Umbilical cord (tissue), 2 donors: Measurements from ENCODE around the gene ASCC3. TPM values are rescaled to one million over a fixed set of nuclear protein-coding genes. Genes with fewer than 3 reads are reported as not detected.

Experiments used
- DNase-seq: peaks from one replicate; pipeline ENCODE4 v3.0.0-alpha.2; 2015; ENCODE audit warnings: low spot score
- total RNA-seq: library from RNA; depleted of rRNA; stranded (reverse); fragments of >200 nt; gene quantifications from one replicate; pipeline ENCODE4 v1.2.3, GENCODE V29; 2014; ENCODE audit warnings: low replicate concordance; ENCODE audit not compliant: insufficient read depth

Gene ASCC3, protein sequence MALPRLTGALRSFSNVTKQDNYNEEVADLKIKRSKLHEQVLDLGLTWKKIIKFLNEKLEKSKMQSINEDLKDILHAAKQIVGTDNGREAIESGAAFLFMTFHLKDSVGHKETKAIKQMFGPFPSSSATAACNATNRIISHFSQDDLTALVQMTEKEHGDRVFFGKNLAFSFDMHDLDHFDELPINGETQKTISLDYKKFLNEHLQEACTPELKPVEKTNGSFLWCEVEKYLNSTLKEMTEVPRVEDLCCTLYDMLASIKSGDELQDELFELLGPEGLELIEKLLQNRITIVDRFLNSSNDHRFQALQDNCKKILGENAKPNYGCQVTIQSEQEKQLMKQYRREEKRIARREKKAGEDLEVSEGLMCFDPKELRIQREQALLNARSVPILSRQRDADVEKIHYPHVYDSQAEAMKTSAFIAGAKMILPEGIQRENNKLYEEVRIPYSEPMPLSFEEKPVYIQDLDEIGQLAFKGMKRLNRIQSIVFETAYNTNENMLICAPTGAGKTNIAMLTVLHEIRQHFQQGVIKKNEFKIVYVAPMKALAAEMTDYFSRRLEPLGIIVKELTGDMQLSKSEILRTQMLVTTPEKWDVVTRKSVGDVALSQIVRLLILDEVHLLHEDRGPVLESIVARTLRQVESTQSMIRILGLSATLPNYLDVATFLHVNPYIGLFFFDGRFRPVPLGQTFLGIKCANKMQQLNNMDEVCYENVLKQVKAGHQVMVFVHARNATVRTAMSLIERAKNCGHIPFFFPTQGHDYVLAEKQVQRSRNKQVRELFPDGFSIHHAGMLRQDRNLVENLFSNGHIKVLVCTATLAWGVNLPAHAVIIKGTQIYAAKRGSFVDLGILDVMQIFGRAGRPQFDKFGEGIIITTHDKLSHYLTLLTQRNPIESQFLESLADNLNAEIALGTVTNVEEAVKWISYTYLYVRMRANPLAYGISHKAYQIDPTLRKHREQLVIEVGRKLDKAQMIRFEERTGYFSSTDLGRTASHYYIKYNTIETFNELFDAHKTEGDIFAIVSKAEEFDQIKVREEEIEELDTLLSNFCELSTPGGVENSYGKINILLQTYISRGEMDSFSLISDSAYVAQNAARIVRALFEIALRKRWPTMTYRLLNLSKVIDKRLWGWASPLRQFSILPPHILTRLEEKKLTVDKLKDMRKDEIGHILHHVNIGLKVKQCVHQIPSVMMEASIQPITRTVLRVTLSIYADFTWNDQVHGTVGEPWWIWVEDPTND (N-terminal part only)
- 82.3 TPM for total RNA-seq

DNA sequence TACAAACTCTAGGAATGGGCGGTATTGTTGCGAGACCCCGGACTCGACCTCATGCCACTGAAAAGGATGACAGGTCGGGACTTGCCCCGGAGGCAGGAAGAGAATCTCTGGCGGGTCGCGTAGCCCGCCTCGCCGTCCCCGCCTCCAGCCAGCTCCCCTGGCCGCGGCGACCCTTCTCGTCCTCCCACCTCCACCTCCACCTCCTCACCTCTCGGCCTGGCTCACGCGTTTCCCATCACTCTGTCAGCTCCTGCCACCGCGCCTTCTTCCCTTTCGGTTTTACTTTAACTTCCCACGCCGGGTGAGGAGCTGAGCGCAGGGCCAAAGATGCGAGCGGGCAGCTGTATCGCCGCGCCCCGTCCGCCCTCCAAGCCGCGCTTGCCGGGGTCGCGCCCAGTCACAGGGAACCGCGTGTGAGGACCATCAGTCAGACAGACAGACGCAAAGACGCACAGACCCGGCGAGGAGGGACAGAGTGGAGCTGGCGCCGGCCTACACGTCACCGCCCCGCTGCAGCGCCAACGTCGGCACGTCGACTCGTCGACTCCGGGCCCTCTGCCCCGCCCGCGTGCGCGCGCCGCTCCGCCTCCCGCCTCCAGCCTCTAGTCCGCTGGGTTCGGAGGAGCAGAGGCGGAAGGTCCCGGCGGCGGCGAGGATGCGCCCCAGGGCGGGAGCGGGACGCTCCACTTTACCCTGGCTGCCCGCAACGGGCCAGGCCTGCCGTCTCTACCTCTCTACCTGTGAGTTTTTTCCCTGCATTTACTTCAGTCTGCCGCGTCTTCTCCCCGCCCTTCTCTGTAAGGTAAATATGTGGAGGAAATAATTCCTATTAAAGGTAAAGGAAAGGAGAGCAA lies at the start of gene ASCC3:
ASCC3 (minus strand) TSS at position 477 of the 854 bp plus-strand sequence. CDS start 13,332 bp downstream, outside the sequence.
- DNase-seq, result peak; percentile 96

DNA sequence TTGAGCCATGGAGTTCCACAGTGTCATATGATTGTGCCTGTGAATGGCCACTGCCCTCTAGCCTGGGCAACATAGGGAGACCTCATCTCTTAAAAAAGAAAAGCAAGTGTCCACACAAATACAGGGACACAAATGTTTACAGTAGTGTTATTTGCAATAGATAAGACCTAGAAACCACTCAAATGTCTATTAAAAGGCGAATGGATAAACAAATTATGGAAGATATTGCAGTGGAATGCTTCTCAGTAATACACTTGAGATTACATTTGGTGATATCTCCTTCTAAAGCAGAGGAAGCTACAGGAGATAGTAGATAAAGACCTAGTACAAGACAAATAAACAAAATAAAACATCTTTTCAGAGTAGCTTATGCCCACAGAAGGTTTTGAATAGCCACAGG lies 44.6 kb upstream of the ASCC3 start:
- DNase-seq, result no peak

DNA sequence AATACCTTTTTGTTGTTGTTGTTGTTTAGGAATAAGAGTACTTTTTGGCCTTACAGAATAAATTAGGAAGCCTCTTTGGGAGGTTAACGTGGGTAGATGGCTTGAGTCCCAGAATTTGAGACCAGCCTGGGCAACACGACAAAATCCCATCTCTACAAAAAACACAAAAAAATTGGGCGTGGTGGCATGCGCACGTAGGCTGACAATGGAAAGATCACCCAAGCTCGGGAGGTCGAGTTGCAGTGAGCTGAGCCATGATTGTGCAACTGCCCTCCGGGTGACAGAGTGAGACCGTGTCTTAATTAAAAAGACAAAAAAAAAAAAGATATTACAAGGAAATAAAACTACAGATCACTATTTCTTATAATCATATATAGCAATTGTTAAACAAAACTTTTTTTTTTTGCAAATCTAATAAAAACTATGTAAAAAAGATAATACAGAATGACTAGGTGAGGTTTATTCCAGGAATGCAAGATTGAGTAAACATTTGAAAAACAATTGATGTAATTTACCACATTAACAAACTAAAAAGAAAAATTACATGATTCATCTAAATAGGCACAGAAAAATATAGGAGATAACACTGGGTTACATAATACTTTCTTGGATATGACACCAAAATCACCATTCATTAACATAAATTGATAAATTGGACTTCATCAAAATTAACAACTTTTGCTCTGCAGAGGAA lies 43.6 kb upstream of the ASCC3 start:
- no peak for DNase-seq

DNA sequence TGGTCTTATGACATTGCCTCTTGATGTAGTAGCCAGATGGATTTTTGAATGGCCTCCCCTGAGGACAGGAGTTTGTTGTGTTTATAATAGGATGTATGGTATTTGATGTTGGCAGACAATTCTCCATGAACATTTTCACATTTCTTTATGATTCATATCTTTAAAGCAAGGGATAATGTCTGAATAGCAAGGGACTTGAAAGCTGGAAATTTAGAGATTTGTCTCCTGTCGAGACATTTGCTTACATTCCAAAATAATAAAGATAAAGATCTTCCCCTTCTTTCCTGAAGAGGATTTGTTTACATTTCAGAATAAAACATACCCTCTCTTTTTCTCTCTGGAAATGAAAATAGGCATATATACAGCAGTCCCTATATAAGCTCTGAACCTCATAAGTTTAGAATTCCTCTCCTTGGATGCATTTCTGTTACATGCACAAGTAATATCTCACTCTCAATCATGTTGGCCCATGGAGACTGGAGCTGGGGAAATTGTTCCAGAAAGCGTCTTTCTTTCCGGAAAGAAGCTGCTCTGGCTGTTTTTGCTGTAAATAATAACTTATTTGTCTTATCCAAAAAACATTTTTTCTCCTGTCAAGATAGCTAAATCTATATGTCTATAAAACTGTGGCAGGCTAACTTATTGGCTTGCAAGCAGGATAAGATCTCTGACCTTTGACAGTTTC lies 42.5 kb upstream of the ASCC3 start:
- DNase-seq, result no peak

DNA sequence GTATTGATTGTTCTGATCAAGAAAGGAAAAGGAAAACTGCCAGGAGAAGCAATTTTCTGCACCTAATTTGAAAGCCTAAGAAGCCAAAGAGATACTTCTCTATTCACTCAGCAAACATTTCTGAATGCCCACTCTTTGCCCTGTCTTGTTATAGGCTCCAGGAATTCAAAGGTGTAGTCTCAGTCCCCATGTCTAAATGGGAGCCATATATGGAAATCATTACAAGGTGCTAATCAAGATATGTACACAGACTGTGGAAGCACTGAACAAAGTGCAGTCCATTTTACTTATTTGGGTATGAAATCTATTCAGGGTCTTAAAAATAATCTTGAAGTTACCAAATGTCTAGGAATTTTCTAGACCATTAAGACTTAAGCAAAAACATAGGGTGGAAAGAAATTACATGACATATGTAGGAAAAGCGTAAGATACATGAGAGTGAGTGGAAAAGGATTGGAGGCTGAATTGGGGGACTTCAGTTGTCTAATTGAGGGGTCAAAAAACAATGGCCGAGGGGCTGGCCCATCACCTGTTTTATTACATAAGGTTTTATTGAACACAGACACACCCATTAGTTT lies 39.0 kb upstream of the ASCC3 start:
- no peak for DNase-seq

DNA sequence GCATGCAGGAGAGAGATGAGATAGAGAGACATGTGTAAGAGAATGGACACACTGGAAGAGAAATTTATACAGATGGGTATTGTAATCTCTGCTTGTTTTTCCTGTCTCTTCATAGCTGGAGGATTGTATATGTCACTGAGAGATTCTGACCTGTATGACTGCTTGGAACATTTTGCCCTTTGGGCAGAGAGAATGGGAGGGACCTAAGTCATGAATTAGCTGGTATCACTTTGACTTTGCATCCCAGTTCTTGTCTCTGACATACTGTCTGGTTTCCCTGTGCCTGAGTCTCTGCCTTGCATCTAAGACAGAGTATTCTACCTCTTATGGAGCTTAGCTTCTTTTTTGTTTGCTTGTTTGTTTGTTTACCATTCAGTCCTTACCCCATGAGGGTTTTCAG lies 37.0 kb upstream of the ASCC3 start:
- DNase-seq, result no peak

DNA sequence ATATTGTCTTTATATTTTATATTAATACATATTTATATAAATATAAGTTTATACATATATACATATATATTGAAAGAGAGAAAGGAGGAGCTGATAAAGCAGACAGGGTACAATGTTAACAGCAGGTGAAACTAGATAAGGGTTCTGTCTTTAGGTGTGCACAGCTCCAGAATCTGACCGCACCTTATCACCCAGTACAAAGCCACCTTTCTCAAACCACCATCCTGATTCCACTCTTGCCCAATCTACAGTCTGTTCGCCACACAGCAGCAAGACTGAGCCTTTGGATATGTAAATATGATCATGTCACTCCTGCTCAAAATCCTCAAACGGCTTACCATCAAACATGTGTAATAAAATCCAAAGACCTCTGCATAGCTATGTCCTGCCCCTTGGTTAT lies 34.7 kb upstream of the ASCC3 start:
- no peak for DNase-seq

DNA sequence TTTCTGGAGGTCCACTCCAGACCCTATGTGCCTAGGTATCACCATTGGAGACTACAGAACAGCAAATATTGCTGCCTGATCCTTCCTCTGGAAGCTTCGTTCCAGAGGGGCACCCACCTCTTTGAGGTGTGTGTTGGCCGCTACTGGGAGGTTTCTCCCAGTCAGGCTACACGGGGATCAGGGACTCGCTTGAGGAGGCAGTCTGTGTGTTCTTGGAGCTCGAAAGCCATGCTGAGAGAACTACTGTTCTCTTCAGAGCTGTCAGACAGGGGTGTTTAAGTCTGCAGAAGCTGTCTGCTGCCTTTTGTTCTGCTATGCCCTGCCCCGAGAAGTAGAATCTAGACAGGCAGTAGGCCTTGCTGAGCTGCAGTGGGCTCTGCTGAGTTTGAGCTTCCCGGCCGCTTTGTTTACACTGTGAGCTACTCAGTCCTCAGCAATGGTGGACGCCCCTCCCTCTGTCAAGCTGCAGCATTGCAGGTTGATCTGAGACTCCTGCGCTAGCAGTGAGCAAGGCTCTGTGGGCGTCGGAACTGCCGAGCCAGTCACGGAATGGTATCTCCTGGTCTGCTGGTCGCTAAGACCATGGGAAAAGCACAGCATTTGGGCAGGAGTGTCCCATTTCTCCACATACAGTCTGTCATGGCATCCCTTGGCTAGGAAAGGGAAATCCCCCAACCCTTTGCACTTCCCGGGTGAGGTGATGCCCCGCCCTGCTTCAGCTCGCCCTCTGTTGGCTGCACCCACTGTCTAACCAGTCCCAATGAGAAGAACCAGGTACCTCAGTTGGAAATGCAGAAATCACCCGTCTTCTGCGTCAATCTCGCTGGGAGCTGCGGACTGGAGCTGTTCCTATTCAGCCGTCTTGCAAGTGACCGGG lies 32.5 kb upstream of the ASCC3 start:
- DNase-seq, result no peak

DNA sequence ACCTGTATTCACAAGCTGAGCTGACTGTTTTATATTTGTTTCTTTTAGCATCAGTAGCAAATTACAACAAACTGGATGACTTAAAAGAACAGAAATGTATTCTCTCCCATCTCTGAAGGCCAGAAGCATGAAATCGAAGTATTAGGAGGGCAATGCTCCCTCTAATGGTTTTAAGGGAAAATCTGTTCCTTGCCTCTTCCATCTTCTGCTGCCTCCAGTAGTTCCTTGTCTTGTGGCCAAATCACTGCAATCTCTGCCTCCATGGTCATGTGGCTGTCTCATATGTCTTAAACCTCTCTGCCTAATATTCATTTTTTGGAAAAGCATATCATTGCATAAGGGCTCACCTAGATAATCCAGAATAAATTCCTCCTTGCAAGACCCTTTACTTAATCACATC lies 25.2 kb upstream of the ASCC3 start:
- DNase-seq, result peak; percentile 14

DNA sequence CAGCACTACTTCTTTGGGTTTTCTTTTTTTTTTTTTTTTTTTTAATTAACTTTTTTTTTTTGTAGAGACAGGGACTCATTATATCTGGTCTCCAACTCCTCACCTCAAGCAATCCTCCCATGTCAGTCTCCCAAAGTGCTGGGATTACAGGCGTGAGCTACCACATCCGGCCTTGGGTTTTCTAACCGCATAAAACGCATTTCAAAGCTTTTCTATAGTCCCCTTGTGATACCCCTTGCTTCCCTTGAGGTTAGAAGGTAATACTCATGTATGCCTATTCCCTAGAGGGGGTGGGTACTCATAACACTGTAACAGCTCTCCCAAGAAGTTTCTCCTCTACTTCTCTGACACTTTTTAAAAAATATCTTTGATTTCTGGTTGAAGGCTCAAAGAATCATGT lies 23.9 kb upstream of the ASCC3 start:
- DNase-seq, result no peak

DNA sequence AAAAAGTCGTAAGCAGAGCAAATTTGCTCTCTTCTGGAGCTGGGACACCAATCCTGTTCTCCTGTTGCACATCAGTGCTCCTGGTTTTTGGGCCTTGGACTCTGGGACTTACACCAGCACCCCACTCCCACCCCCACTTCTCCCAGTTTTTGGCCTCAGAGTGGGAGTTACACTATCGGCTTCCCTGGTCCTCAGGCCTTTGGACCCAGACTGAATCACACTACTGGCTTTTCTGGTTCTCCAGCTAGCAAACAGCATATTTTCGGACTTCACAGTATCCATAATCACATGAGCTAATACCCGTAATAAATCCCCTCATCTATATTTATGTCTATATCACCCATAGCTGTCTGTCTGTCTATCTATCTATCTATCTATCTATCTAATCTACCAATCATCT lies 23.2 kb upstream of the ASCC3 start:
- DNase-seq, result no peak

DNA sequence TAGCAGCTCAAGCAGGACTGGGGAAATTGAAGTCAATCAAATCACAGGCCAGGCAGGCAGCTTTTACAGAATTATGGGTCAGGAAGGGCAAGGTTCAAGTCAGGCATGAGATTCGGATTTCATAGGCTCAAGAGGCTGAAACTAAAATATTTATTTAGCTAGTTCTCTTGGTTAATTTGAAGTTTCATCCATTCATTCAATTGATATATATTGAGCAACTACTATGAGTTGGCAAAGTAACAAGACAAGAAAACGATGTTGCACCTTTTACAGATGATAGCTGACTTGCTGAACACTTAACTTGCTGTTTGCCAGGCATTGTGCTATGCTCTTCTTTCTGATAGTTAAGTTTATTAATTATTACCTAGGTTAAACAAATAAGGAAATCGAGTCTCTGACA lies 20.5 kb upstream of the ASCC3 start:
- no peak for DNase-seq

DNA sequence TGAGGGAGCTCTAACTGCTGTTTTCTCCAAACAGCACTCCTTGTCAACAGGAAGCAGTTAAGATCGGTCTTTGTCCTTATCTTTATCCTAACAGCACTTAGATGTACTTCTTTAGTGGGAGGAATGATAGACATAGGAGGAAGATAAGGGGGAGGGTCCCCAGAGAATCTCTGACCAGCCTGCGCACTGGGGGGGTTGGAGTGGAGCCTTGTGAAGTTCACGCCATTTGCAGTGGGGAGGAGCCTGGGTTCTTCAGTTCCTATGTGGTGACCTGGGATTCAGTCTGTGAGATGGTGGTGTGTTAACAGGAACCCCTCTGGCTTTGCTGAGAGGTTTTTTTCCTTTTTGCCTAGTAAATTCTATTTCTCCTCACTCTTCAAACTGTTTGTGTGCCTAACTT lies 18.1 kb upstream of the ASCC3 start:
- DNase-seq, result no peak

DNA sequence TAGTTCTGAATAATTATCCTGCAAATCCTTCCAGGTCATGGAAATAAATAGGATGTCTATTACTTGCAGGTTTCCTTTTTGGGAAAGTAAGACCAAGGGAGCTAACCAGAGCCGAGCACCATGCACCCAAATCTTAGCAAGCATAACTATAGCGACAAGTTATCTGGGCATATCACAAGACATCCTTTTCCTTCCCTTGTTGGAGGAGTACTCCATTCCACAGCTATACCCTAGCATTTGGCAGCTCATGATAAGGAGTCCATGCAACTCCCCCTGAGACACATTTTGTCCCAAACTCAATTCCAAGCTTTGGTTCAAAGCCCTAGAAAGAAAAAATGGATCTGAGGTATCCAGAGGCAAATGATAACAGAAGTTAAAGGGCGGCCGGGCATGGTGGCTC lies 16.5 kb upstream of the ASCC3 start:
- no peak for DNase-seq

DNA sequence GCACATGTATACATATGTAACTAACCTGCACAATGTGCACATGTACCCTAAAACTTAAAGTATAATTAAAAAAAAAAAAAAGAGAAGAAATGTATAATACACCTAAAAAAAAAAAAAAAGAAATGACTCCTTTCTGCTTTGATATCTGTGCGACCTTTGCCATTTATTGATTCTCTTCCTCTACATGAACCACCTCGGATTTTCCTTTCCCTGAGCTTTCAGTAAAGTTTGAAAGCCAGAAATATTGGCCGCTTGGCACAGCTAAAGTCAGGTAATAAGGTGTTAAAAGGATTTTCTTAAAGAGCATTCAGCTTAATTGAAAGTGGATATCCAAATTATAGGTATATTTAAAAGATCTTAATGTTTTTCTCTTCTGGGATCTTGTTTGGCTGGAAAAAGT lies 12.6 kb upstream of the ASCC3 start:
- DNase-seq, result no peak

DNA sequence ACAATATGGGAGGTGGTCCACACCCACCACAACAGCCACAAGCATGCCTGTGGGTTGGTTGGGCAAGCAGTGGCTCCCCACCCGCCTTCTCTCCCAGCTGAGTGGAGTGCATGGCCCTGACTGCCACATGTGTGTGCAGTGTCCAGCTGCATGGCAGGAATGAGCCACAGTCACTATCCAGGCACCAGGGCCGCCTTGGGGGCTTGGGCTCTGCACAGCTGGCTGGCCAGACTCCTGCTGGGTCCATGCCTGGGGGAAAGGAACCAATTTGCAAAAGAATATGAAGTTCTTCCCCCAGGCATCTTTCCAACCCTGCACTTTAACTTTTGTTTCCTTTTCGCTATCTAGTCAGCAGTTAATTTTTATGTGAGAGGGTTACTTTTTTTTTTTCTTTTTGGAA lies 11.6 kb upstream of the ASCC3 start:
- no peak for DNase-seq

DNA sequence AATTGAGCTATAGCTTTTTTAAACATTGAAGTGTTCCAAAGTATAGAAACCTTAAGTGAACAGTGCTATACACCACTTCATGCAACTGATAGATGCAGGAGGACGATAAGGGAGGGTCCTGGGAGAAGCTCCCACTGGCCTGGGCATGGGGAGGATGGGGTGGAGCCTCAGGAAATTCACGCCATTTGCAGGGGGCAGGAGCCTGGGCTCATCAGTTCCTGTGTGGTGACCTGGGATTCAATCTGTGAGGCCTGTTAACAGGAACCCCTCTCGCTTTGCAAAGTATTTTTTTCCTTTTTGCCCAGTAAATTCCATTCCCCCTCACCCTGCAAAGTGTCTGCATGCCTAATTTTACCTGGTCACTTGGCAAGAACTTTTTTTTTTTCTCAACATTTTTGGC lies 11.0 kb upstream of the ASCC3 start:
- no peak for DNase-seq

DNA sequence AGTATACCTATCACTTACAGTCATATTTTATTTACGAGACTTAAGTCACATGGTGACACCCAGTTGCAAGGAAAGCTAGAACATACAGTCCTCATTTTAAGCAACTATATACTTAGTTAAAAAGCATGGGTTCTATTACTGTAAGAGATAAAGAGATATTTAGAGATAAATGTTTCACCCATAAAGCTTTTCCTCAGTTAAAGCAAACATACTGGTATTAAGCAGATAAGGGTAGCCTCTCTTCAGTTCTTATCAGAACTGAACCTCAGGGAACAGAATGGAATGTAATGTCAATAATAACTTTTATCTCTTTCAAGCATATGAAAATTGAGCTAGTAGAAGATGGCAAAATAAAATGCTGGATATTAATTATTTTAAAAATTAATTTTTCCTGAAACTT lies 9.9 kb upstream of the ASCC3 start:
- DNase-seq, result peak; percentile 43
